ENCODE results near the gene DDOST. TPM values are rescaled to one million over a fixed set of nuclear protein-coding genes. Genes with fewer than 3 reads are reported as not detected.

Gene DDOST
- total and polyA plus RNA-seq, 9 donors = 95.5 to 228 (median 172) TPM

DNA sequence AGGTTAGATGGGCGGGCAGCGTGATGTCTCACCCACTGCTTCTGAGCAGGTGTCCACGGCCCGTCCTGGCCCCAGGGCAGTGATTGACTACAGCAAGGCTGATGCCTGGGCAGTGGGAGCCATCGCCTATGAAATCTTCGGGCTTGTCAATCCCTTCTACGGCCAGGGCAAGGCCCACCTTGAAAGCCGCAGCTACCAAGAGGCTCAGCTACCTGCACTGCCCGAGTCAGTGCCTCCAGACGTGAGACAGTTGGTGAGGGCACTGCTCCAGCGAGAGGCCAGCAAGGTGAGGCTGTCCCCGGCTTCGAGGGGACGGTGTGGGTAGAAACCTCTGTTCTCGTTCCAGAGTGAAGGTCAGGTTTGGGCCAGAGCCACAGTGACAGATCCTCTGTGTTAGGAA, 12.2 kb downstream of the DDOST start:
- H3K4me1 ChIP-seq (ENCODE audit: insufficient read depth) = no peaks in the 10 kb centered on the region
- no peak overlapping the region for H3K27ac ChIP-seq
- H3K9me3 ChIP-seq = no peaks in the 10 kb centered on the region
- H3K4me3 ChIP-seq = no peak overlapping the region
- intact Hi-C loops (cut with DNase I) = no loop called here
- WGBS, 3 donors = 84 to 90% (median 86%) methylated on average over 15 of the region's 15 CpGs
- no peaks in the 10 kb centered on the region for H3K27me3 ChIP-seq
- H3K36me3 ChIP-seq = peaks cover 3% of the 10 kb centered on the region
- TF ChIP-seq, protein P1, sequence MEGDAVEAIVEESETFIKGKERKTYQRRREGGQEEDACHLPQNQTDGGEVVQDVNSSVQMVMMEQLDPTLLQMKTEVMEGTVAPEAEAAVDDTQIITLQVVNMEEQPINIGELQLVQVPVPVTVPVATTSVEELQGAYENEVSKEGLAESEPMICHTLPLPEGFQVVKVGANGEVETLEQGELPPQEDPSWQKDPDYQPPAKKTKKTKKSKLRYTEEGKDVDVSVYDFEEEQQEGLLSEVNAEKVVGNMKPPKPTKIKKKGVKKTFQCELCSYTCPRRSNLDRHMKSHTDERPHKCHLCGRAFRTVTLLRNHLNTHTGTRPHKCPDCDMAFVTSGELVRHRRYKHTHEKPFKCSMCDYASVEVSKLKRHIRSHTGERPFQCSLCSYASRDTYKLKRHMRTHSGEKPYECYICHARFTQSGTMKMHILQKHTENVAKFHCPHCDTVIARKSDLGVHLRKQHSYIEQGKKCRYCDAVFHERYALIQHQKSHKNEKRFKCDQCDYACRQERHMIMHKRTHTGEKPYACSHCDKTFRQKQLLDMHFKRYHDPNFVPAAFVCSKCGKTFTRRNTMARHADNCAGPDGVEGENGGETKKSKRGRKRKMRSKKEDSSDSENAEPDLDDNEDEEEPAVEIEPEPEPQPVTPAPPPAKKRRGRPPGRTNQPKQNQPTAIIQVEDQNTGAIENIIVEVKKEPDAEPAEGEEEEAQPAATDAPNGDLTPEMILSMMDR (IDR thresholded peaks at IDR 0.05) = no peak
- no peak for TF ChIP-seq POLR2A (IDR thresholded peaks at IDR 0.05)
- TF ChIP-seq EP300 (IDR thresholded peaks at IDR 0.05) = no peak
- no peak for DNase-seq

DNA sequence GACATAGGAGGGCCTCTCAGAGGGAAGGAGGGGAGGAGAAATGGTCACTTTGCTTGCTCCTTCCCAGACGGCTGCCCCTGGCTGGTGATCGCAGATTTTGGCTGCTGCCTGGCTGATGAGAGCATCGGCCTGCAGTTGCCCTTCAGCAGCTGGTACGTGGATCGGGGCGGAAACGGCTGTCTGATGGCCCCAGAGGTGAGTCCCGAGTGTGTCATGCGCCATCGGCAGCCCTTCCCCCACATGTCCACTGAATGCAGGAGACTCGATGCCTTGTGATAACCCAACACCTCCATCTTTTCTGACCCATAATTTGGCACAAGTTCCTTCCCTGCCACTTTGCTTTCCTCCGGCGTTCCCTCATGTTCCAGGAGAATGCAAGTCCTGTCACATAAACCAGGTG, 12.7 kb downstream of the DDOST start:
- intact Hi-C loops (cut with DNase I) = no loop called here
- DNase-seq = no peak
- no peaks in the 10 kb centered on the region for H3K4me1 ChIP-seq (ENCODE audit: insufficient read depth)
- no peak overlapping the region for H3K27ac ChIP-seq
- WGBS, 3 donors = 78 to 81% (median 80%) methylated on average over 13 of the region's 13 CpGs
- no peaks in the 10 kb centered on the region for H3K9me3 ChIP-seq
- peaks cover 1% of the 10 kb centered on the region for H3K36me3 ChIP-seq
- no peak overlapping the region for H3K4me3 ChIP-seq
- TF ChIP-seq, protein P1 (IDR thresholded peaks at IDR 0.05) = no peak
- TF ChIP-seq EP300 (IDR thresholded peaks at IDR 0.05) = no peak
- TF ChIP-seq POLR2A (IDR thresholded peaks at IDR 0.05) = no peak
- H3K27me3 ChIP-seq = no peaks in the 10 kb centered on the region

DNA sequence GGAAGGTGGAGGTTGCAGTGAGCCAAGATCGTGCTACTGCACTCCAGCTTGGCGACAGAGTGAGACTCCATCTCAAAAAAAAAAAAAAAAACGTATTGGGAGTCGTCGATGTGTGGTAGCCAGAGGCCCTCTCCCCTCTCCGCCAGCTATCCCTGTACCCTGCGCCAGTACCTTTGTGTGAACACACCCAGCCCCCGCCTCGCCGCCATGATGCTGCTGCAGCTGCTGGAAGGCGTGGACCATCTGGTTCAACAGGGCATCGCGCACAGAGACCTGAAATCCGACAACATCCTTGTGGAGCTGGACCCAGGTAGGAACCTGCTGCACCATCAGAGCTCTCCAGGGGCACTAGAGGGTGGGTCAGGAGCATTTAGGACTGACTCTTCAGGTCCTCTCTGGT, 15.8 kb downstream of the DDOST start:
- 80 to 84% (median 80%) methylated on average over 14 of the region's 14 CpGs for WGBS, 3 donors
- intact Hi-C loops (cut with DNase I) = no loop called here
- Histone ChIP-seq H3K4me3 (no peak overlapping the region), H3K36me3 (no peaks in the 10 kb centered on the region), H3K27ac (no peak overlapping the region), H3K27me3 (no peaks in the 10 kb centered on the region), H3K4me1 (ENCODE audit: insufficient read depth) (no peaks in the 10 kb centered on the region), H3K9me3 (no peaks in the 10 kb centered on the region)
- TF ChIP-seq, protein P1 (IDR thresholded peaks at IDR 0.05) = no peak
- TF ChIP-seq EP300 (IDR thresholded peaks at IDR 0.05) (no peak), POLR2A (IDR thresholded peaks at IDR 0.05) (no peak)
- no peak for DNase-seq

DNA sequence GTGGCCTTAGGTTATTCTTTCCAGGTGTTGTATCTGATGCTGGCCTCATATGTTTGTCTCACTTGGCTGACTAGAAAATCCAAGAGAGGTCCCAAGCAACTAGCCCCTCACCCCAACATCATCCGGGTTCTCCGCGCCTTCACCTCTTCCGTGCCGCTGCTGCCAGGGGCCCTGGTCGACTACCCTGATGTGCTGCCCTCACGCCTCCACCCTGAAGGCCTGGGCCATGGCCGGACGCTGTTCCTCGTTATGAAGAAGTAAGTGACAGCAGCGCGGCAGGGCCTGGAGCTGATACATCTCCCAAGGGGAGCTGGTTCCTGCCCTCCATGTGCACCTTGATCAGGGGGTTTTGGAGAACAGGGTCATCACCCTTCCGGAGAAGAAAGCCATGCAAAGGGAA, 16.8 kb downstream of the DDOST start:
- H3K4me1 ChIP-seq (ENCODE audit: insufficient read depth) = no peaks in the 10 kb centered on the region
- no peak overlapping the region for H3K27ac ChIP-seq
- no peak overlapping the region for H3K4me3 ChIP-seq
- H3K9me3 ChIP-seq = no peaks in the 10 kb centered on the region
- no peaks in the 10 kb centered on the region for H3K27me3 ChIP-seq
- no peak for TF ChIP-seq EP300 (IDR thresholded peaks at IDR 0.05)
- TF ChIP-seq, protein P1 (IDR thresholded peaks at IDR 0.05) = no peak
- no peak for TF ChIP-seq POLR2A (IDR thresholded peaks at IDR 0.05)
- WGBS, 3 donors = 90 to 92% (median 91%) methylated on average over 13 of the region's 13 CpGs
- DNase-seq = no peak
- H3K36me3 ChIP-seq = no peaks in the 10 kb centered on the region
- intact Hi-C loops (cut with DNase I) = loop anchor here in 1 of 4 donors (5.0 kb wide), 1 partner anchor 122 kb away; no protein-coding TSS in a partner anchor
